Esophagus muscularis mucosa (tissue), 4 donors: Measurements from ENCODE around the gene CAPN7. TPM values are rescaled to one million over a fixed set of nuclear protein-coding genes. Genes with fewer than 3 reads are reported as not detected.

ENCODE experiments used
- DNase-seq: peaks from one replicate; pipeline ENCODE4 v3.0.0-alpha.2; 2017; ENCODE audit errors: extremely low spot score
- H3K27ac ChIP-seq, 4 donors: fragments of 200-600 bp; sonication (generic); replicated peaks in 1 of 4; 1 replicate in 3 of 4; 2 replicates in 1 of 4; pipeline ENCODE4 v1.5.1; 2016 to 2019; ENCODE audit warnings: mild to moderate bottlenecking in 1 of 4
- H3K27me3 ChIP-seq, 4 donors: fragments of 200-600 bp; sonication (generic); one replicate each; pipeline versions ENCODE4 v1.5.1 to v1.6.0; 2016 to 2019
- H3K36me3 ChIP-seq, 4 donors: fragments of 200-600 bp; sonication (generic); one replicate each; pipeline ENCODE4 v1.5.1; 2016 to 2019
- H3K4me1 ChIP-seq, 4 donors: fragments of 200-600 bp; sonication (generic); one replicate each; pipeline ENCODE4 v1.5.1; 2016 to 2019
- H3K4me3 ChIP-seq, 4 donors: fragments of 200-600 bp; sonication (generic); 1 replicate in 2 of 4; 2 replicates in 2 of 4; pipeline ENCODE4 v1.5.1; 2016 to 2019; ENCODE audit warnings: mild to moderate bottlenecking in 4 of 4, moderate library complexity in 1 of 4
- H3K9me3 ChIP-seq, 4 donors: fragments of 200-600 bp; sonication (generic); 1 replicate in 3 of 4; 2 replicates in 1 of 4; pipeline ENCODE4 v1.5.1; 2016 to 2019
- EP300 ChIP-seq: sonication (generic); formaldehyde crosslinking; IDR thresholded peaks from one replicate; pipeline ENCODE4 v1.6.1; 2017; ENCODE audit warnings: antibody characterized with exemption
- POLR2A ChIP-seq: fragments of 450-650 bp; IDR thresholded peaks from one replicate; pipeline ENCODE4 v1.6.1; 2017; ENCODE audit warnings: antibody characterized with exemption, moderate library complexity, mild to moderate bottlenecking, low read depth
- POLR2AphosphoS5 ChIP-seq, 2 donors: sonication (generic); formaldehyde crosslinking; IDR thresholded peaks; one replicate each; pipeline ENCODE4 v1.6.1; 2017; ENCODE audit warnings: antibody characterized with exemption in 2 of 2
- WGBS: methylation state at CpG from one replicate; pipeline ENCODE4 v1.1.5; 2018; 5-methylcytosine and 5-hydroxymethylcytosine counted together
- intact Hi-C: fragments of 100-400 bp; cut with DNase I; formaldehyde crosslinking; loops from one replicate; pipeline ENCODE4 v1.15.1; 2023
- total RNA-seq, 4 donors: library from RNA; depleted of rRNA; stranded (reverse); fragments of >200 nt; gene quantifications; one replicate each; pipeline versions ENCODE4 v1.1.0 to v1.2.1, GENCODE V29; 2016
- TF ChIP-seq, protein P1 (sequence below), 3 experiments: fragments of 200-600 bp in 2 of 3; fragments of 450-650 bp in 1 of 3; sonication (generic) in 2 of 3; IDR thresholded peaks; one replicate each; pipeline ENCODE4 v1.5.1; 2017 to 2019; ENCODE audit warnings: antibody characterized with exemption in 3 of 3, mild to moderate bottlenecking in 2 of 3, moderate library complexity in 1 of 3

CAPN7 gene
- total RNA-seq, 4 donors from 2014 or later, result 33.0 to 52.0 (median 43.3) TPM

DNA sequence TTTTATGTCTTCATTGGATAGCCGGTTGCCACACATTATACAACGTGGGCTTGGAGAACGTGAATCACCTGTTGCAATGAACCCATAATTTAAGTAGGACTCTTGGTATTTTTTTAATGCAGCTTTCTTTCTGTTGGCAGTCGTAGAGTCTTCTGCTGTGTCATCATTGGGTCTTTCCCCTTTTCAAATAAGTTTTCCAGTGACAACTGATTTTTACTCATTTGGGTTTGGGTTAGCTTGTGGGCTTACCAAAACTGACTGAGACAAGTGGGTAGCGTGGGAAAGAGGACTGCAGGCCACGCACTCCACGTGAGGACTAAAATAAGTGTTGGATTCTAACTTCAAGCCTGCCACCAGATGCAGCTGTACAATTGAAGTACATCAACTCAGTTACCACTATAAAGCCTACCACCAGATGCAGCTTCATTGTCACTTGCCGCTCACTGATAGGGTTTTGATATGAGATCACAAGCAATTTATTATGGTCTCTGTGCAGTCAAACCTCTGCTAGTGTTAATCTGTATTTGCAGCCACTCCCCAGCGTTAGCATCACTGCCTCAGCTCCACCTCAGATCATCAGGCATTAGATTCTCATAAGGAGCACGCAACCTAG is 6.4 kb upstream of the CAPN7 start:
- DNase-seq, result no peak
- H3K9me3 ChIP-seq, result no peaks in the 10 kb centered on the region
- intact Hi-C loops, result loop anchor here (5.0 to 10.0 kb wide), 3 partner anchors 65 to 358 kb away; no protein-coding TSS in a partner anchor
- no peak overlapping the region for H3K27ac ChIP-seq
- H3K27me3 ChIP-seq, result no peaks in the 10 kb centered on the region
- H3K36me3 ChIP-seq, result no peaks in the 10 kb centered on the region
- peaks cover 0 to 5% (median 0%) of the 10 kb centered on the region in 4 donors for H3K4me1 ChIP-seq
- TF ChIP-seq POLR2A, result no peak
- WGBS, result 80% methylated on average over 10 of the region's 10 CpGs
- H3K4me3 ChIP-seq, result no peak overlapping the region

DNA sequence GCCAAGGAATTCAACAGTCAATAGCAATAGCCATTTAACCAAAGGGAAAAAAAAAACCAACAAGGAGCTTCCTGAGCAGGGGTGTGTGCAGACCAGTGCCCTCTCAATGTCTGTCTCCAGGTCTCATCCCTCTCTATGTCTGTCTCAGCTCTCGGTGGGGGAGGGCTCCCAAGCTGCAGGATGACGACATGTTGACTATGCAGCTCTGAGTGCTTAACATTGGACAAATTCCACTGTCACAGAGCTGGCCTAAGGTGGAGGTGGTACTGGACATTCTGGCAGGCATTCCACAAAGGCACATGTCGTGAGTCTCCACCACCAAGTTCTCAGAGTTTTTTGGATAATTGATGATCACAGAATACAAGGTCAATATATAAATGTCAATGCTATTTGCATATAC is 2.0 kb upstream of the CAPN7 start:
- WGBS, result 90% methylated on average over 3 of the region's 3 CpGs
- Histone ChIP-seq H3K9me3 (no peaks in the 10 kb centered on the region), H3K27me3 (no peaks in the 10 kb centered on the region), H3K4me1 (peaks cover 12 to 31% (median 20%) of the 10 kb centered on the region in 4 donors), H3K4me3 (no peak overlapping the region), H3K36me3 (peaks cover 0 to 4% (median 0%) of the 10 kb centered on the region in 4 donors), H3K27ac (no peak overlapping the region)
- intact Hi-C loops, result loop anchor here (5.0 to 10.0 kb wide), 3 partner anchors 61 to 353 kb away; no protein-coding TSS in a partner anchor
- no peak for DNase-seq
- TF ChIP-seq POLR2AphosphoS5 (IDR thresholded peaks at IDR 0.05), result no peak

DNA sequence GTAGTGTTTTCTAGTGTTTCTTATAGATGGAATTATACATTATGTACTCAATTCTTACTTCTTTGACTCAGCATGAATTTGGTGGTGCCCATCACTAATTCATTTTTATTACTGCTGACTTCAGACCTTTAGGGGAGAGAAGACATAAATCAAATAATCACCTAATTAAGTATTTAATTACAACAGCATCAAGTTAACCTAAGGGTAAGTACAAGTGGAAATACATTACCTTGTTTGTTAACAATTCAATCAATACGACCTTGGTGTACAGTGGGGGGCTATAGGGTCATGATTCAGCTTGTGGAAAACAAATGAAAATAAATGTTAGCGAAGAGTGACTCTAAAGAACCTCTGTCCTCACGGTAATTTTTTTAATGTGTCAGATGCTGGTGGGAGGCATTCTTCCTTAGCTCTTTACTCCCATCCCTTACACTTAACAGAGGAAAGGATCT is 538 bp upstream of the CAPN7 start:
- TF ChIP-seq POLR2A (peak; percentile 55), POLR2AphosphoS5 (IDR thresholded peaks at IDR 0.05) (no peak)
- intact Hi-C loops, result loop anchor here (10.0 kb wide), 1 partner anchor 59 kb away; no protein-coding TSS in a partner anchor
- DNase-seq, result no peak
- Histone ChIP-seq H3K9me3 (no peaks in the 10 kb centered on the region), H3K36me3 (peaks cover 0 to 9% (median 3%) of the 10 kb centered on the region in 4 donors), H3K27ac (peak overlapping the region; percentile 96 to 99 (median 98)), H3K4me3 (peak overlapping the region; percentile 87 to 98 (median 90)), H3K27me3 (no peaks in the 10 kb centered on the region), H3K4me1 (peaks cover 24 to 46% (median 35%) of the 10 kb centered on the region in 4 donors)
- 4% methylated on average over 3 of the region's 3 CpGs for WGBS

DNA sequence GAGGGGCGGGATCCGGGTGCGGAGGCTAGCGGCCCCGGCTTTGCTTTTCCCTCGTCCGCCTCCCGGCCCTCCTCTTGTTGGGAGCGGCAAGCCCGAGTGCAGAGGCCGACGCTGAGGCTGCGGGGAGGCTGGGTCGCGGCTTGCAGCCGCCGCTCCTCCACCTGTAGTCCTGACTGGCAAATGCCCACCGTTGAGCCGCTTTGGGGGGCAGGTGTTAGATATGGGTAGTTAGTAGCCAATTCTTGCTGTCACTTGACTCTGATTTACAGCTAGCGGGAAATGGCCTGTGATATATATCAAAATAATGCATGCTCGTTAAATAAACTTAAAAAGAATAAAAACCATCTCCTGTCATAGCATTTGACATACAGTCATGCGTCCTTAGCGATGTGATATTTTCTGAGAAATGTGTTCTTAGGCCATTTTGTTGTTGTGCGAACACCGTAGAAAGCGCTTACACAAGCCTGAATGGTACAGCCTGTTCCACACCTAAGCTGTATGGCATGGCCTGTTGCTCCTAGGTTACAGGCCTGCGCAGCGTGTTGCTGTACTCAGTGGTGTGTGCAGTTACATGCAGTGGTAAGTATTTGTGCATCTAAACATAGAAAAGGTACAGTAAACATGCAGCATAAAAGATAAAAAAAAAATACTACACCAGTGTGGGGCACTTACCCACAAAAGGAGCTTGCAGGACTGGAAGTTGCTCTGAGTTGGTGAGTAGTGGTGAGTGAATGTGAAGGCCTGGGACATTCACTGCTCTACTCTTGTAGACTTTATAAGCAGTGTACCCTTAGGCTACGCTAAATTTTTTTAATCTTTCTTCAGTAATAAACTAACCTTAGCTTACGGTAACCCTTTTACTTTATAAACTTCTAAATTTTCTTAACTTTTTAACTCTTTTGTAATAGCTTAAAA is 873 bp downstream of the CAPN7 start:
- Histone ChIP-seq H3K4me3 (peak overlapping the region; percentile 87 to 98 (median 90)), H3K9me3 (no peaks in the 10 kb centered on the region), H3K4me1 (peaks cover 24 to 57% (median 45%) of the 10 kb centered on the region in 4 donors), H3K36me3 (peaks cover 0 to 19% (median 8%) of the 10 kb centered on the region in 4 donors), H3K27me3 (no peaks in the 10 kb centered on the region), H3K27ac (peak overlapping the region; percentile 96 to 99 (median 98))
- TF ChIP-seq POLR2AphosphoS5 (IDR thresholded peaks at IDR 0.05) (peak; percentile 59 to 84), EP300 (no peak)
- no peak for DNase-seq
- 2% methylated on average over 26 of the region's 30 CpGs for WGBS
- intact Hi-C loops, result loop anchor here (10.0 kb wide), 1 partner anchor 58 kb away; no protein-coding TSS in a partner anchor

DNA sequence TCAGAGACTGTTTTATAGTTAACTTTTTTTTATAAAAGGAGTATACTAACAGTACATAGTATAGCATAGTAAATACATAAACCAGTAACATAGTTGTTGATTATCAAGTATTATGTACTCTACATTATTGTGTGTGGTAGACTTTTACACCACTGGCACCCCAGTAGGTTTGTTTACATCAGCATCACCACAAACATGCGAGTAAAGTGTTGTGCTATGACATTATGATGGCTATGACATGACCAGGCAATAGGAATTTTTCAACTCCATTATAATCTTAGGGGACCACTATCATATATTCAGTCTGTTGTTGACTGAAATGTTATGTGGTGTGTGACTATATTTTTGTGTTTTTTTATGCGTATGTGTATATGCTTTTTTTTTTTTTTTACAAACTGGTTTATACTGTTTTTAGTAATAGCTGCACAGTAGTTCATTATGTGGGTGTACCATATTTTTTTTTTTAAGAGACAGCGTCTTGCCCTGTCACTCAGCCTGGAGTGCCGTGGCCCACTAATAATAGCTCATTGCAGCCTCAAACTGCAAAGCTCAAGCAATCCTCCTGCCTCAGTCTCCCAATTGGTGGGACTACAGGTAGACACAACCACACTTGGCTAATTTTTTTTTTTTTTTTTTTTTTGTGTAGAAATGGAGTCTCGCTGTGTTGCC is 1.9 kb downstream of the CAPN7 start:
- Histone ChIP-seq H3K36me3 (peaks cover 8 to 29% (median 18%) of the 10 kb centered on the region in 4 donors), H3K27ac (peak overlapping the region; percentile 96 to 99 (median 98)), H3K9me3 (no peaks in the 10 kb centered on the region), H3K27me3 (no peaks in the 10 kb centered on the region), H3K4me3 (peak overlapping the region; percentile 87 to 98 (median 90)), H3K4me1 (peaks cover 24 to 54% (median 47%) of the 10 kb centered on the region in 4 donors)
- TF ChIP-seq, protein P1, sequence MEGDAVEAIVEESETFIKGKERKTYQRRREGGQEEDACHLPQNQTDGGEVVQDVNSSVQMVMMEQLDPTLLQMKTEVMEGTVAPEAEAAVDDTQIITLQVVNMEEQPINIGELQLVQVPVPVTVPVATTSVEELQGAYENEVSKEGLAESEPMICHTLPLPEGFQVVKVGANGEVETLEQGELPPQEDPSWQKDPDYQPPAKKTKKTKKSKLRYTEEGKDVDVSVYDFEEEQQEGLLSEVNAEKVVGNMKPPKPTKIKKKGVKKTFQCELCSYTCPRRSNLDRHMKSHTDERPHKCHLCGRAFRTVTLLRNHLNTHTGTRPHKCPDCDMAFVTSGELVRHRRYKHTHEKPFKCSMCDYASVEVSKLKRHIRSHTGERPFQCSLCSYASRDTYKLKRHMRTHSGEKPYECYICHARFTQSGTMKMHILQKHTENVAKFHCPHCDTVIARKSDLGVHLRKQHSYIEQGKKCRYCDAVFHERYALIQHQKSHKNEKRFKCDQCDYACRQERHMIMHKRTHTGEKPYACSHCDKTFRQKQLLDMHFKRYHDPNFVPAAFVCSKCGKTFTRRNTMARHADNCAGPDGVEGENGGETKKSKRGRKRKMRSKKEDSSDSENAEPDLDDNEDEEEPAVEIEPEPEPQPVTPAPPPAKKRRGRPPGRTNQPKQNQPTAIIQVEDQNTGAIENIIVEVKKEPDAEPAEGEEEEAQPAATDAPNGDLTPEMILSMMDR (IDR thresholded peaks at IDR 0.05), result no peak
- no peak for TF ChIP-seq POLR2A
- TF ChIP-seq POLR2AphosphoS5 (IDR thresholded peaks at IDR 0.05), result no peak
- DNase-seq, result no peak
- intact Hi-C loops, result loop anchor here (10.0 kb wide), 1 partner anchor 57 kb away; no protein-coding TSS in a partner anchor
- 72% methylated on average over 5 of the region's 5 CpGs for WGBS

DNA sequence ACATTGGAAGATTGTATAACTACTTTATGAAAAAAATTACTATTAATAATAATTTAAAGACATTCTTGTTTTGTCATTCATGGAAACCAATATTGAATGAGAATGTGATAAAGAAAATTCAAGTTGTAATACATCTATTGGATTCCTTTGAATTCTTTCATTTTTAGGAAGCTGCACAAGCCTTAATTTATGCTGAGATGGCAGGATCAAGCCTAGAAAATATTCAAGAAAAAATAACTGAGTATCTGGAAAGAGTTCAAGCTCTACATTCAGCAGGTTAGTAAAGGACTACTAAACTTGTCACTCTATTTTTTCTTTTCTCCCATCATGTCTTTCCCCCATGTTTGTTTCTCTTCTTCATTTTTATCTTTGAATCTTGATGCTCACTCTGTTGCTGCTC is 5.9 kb downstream of the CAPN7 start:
- TF ChIP-seq, protein P1 (IDR thresholded peaks at IDR 0.05), result no peak
- TF ChIP-seq EP300 (no peak), POLR2A (no peak), POLR2AphosphoS5 (IDR thresholded peaks at IDR 0.05) (no peak)
- Histone ChIP-seq H3K27ac (no peak overlapping the region), H3K36me3 (peaks cover 22 to 57% (median 43%) of the 10 kb centered on the region in 4 donors), H3K9me3 (no peaks in the 10 kb centered on the region), H3K27me3 (no peaks in the 10 kb centered on the region), H3K4me3 (no peak overlapping the region), H3K4me1 (peaks cover 24 to 55% (median 50%) of the 10 kb centered on the region in 4 donors)
- DNase-seq, result no peak
- intact Hi-C loops, result no loop called here
